ENCODE data around the gene FNBP1L.

DNA sequence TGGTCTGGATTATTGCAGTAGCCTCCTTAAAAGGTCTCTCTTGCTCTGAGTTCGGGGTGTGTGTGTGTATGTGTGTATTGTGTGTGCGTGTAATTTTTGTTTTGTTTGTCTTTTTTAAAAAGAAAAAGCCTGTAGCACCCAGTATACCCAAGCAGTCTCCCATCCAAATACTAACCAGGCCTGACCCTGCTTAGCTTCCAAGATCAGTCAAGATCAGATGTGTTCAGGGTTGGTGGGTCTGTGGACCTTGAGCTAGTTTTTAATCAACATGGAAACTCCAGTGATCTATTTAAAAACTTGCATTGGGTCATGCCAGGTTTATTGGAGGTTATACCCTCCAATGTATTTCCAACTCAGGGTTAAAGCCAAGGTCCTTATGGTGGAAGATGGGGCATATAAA, 40.3 kb downstream of the FNBP1L start:
- TF ChIP-seq, protein P1, sequence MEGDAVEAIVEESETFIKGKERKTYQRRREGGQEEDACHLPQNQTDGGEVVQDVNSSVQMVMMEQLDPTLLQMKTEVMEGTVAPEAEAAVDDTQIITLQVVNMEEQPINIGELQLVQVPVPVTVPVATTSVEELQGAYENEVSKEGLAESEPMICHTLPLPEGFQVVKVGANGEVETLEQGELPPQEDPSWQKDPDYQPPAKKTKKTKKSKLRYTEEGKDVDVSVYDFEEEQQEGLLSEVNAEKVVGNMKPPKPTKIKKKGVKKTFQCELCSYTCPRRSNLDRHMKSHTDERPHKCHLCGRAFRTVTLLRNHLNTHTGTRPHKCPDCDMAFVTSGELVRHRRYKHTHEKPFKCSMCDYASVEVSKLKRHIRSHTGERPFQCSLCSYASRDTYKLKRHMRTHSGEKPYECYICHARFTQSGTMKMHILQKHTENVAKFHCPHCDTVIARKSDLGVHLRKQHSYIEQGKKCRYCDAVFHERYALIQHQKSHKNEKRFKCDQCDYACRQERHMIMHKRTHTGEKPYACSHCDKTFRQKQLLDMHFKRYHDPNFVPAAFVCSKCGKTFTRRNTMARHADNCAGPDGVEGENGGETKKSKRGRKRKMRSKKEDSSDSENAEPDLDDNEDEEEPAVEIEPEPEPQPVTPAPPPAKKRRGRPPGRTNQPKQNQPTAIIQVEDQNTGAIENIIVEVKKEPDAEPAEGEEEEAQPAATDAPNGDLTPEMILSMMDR (IDR thresholded peaks at IDR 0.05; ENCODE audit: control extremely low read depth in 1 of 3, insufficient read depth in 1 of 3, low read depth in 1 of 3, low read length in 3 of 3) = no peak
- no peak for TF ChIP-seq MAFK (IDR thresholded peaks at IDR 0.05; ENCODE audit: low read depth, low read length)
- TF ChIP-seq POLR2AphosphoS5 (IDR thresholded peaks at IDR 0.05; ENCODE audit: low read depth, low read length) = no peak
- no peak for TF ChIP-seq BACH1 (IDR thresholded peaks at IDR 0.05; ENCODE audit: low read length)
- TF ChIP-seq, protein P2, sequence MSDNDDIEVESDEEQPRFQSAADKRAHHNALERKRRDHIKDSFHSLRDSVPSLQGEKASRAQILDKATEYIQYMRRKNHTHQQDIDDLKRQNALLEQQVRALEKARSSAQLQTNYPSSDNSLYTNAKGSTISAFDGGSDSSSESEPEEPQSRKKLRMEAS (IDR thresholded peaks at IDR 0.05) = no peak
- TF ChIP-seq POLR2A (IDR thresholded peaks at IDR 0.05; ENCODE audit: control extremely low read depth in 1 of 2, low read depth in 2 of 2, low read length in 2 of 2) = no peak
- TF ChIP-seq EP300 (IDR thresholded peaks at IDR 0.05; ENCODE audit: borderline replicate concordance in 1 of 2, low read depth in 2 of 2, low read length in 2 of 2) = no peak
- no peak for TF ChIP-seq HDAC6 (IDR thresholded peaks at IDR 0.05; ENCODE audit: low read depth, low read length)
- TF ChIP-seq EZH2 (IDR thresholded peaks at IDR 0.05; ENCODE audit: low read depth, low read length, severe bottlenecking) = no peak
- no peak for TF ChIP-seq RBBP5 (IDR thresholded peaks at IDR 0.05; ENCODE audit: borderline replicate concordance, low read depth, low read length)
- no peak for TF ChIP-seq TCF12 (IDR thresholded peaks at IDR 0.05; ENCODE audit: low read depth, low read length)
- no peak for TF ChIP-seq TEAD4 (IDR thresholded peaks at IDR 0.05; ENCODE audit: low read depth, low read length)

Measured in H1 (cell line).